ENCODE results near the gene VWA3A.
"Not testable (repeated sequence)": the region's sequence is repeated elsewhere in the genome, so short reads cannot be mapped to it uniquely, and the experiment has no call there.

Gene VWA3A

DNA sequence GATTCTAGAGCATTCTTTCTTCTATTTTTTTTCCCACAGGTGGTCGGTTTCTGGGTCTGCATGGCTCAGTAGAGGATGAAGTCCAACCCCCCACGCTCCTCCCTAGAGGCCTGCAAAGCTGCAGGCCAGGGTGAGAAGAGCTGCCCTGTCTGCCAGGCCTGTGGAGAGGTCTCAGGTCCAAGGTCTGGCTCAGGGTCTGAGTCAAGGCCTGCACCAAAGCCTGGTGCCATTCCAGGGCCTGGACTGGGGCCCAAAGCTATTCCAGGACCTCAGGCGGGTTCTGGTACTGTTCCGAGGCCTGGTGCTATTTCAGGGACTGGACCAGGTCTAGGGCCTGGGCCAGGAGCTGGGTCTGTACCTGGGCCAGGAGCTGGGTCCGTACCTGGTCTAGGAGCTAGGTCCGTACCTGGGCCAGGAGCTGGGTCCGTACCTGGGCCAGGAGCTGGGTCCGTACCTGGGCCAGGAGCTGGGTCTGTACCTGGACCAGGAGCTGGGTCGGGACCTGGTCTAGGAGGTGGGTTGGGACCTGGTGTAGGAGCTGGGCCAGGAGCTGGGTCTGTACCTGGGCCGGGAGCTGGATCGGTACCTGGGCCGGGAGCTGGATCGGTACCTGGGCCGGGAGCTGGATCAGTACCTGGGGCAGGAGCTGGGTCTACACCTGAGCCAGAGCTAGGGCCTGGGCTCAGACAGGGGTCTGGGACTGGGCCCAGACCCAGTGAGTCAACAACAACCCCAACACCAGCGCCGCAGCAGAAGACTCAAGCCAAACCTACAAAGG lies 73.4 kb downstream of the VWA3A start:
- Histone ChIP-seq H3K9ac (ENCODE audit: low read depth, low read length) (no peak overlapping the region), H3K4me1 (ENCODE audit: insufficient read depth, low read length) (peaks cover 3% of the 10 kb centered on the region; the same call in 1 of the 2 replicates), H3K9me3 (ENCODE audit: control insufficient read depth, insufficient read depth, low read length) (no peaks in the 10 kb centered on the region), H3K36me3 (ENCODE audit: insufficient read depth, low read length) (no peaks in the 10 kb centered on the region)

DNA sequence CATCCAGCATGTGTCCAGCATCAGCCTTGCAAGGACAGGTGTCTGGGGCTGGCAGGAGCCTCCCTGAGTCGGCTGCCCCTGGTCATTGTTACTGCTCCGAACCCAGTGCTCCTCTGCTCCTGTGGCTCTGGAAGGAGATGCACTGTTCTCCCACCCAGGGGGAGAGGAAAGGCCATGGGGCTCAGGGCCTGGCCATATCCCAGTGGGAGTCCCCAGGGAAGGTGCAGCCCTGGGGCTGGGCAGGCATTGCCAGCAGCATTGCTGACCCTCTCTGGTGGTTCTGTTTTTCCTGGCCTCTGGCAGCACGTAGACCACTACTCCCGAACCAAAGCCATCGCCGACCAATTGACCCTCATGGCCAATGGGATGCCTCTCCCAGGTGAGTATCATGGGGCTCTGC lies 79.6 kb downstream of the VWA3A start:
- Histone ChIP-seq H3K4me1 (ENCODE audit: insufficient read depth, low read length) (peaks cover 3% of the 10 kb centered on the region; the same call in 1 of the 2 replicates), H3K36me3 (ENCODE audit: insufficient read depth, low read length) (no peaks in the 10 kb centered on the region), H3K9ac (ENCODE audit: low read depth, low read length) (no peak overlapping the region), H3K9me3 (ENCODE audit: control insufficient read depth, insufficient read depth, low read length) (no peaks in the 10 kb centered on the region)

DNA sequence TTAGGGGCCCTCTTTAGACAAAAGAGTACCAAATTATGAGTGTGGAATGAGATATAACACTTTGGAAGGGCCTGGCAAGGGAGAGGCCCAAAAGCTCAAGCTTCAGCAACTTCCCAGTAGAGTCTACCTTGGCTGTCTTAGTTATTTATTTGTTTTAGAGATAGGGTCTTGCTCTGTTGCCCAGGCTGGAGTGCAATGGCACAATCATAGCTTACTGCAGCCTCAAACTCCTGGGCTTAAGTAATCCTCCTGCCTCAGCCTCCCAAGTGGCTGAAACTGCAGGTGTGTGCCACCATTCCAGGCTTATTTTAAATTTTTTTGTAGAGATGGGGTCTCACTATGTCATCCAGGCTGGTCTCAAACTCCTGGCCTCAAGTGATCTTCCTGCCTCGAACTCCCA lies 80.3 kb downstream of the VWA3A start:
- H3K9ac ChIP-seq (ENCODE audit: low read depth, low read length); H3K4me1 ChIP-seq (ENCODE audit: insufficient read depth, low read length); H3K9me3 ChIP-seq (ENCODE audit: control insufficient read depth, insufficient read depth, low read length); H3K36me3 ChIP-seq (ENCODE audit: insufficient read depth, low read length): not testable (repeated sequence)

GRCh38 chr16:22174642-22175041 lies 82.3 kb downstream of the VWA3A start:
- no peaks in the 10 kb centered on the region for H3K36me3 ChIP-seq (ENCODE audit: insufficient read depth, low read length)
- no peak overlapping the region for H3K9ac ChIP-seq (ENCODE audit: low read depth, low read length)
- H3K9me3 ChIP-seq (ENCODE audit: control insufficient read depth, insufficient read depth, low read length), result no peaks in the 10 kb centered on the region
- H3K4me1 ChIP-seq (ENCODE audit: insufficient read depth, low read length), result peaks cover 3% of the 10 kb centered on the region; the same call in 1 of the 2 replicates

DNA sequence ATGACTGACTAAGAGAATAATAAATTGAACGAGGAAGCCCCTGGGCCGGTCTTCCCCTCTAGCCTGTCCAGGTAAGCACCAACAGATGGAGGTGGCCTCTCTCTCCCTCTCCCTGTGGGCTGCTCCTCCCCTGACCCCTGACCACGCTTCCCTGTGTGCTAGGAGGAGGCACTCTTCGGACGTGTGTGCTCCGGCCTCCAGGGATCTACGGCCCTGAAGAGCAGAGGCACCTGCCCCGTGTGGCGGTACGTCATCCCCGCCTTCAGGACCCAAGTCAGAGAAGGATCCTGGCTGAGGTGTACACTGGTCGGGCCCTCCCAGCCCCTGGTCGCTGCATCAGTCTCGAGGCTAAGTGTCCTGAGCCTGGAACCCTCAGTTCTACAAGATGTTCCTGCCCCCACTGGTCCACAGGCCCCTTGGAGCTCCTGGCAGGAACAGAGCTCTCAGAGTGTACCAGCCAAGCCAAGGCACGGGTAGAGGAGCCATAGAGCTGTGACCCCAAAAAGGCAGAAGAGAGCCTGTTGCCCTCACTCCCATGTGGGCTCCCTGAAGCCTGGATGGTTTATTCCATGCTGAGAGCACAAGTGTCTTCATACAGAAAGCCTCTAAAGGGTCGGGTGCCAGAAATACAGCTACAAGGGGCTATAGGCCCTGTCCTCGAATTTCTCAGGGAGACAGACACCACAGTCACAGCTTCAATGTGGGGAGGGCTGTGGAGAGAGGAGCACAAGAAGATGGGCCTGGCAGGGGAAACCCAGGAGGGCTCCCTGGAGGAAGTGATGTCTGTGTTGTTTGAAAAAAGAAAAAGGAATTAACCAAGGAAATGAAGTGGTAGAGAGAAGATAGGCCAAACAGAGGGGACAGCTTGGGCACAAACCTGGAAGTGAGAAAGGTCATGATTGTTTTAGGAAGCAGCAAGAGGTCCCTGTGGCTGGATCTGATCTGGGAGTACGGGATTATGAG lies 85.9 kb downstream of the VWA3A start:
- Histone ChIP-seq H3K9me3 (ENCODE audit: control insufficient read depth, insufficient read depth, low read length) (no peaks in the 10 kb centered on the region), H3K9ac (ENCODE audit: low read depth, low read length) (no peak overlapping the region), H3K36me3 (ENCODE audit: insufficient read depth, low read length) (no peaks in the 10 kb centered on the region), H3K4me1 (ENCODE audit: insufficient read depth, low read length) (no peaks in the 10 kb centered on the region)

DNA sequence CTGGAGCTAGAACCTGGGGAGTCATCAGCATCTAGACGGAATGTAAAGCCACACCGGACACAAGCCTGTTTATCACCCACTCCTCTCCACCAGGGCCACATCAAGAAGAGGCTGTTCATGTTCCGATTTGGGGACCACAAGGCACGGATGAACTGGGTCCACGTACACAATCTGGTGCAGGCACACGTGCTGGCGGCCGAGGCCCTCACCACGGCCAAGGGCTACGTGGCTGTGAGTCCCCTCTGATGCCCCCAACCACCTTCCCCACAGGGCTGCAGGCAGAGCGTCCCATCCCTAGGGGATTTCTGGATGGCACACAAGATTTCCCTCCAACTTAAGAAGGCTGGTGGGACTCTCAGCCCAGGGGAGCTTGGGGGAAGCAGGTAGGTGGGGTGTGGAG lies 89.1 kb downstream of the VWA3A start:
- H3K9me3 ChIP-seq (ENCODE audit: control insufficient read depth, insufficient read depth, low read length), result no peaks in the 10 kb centered on the region
- H3K4me1 ChIP-seq (ENCODE audit: insufficient read depth, low read length), result no peaks in the 10 kb centered on the region
- H3K36me3 ChIP-seq (ENCODE audit: insufficient read depth, low read length), result no peaks in the 10 kb centered on the region
- H3K9ac ChIP-seq (ENCODE audit: low read depth, low read length), result no peak overlapping the region

- no peaks in the 10 kb centered on the region for H3K9me3 ChIP-seq (ENCODE audit: control insufficient read depth, insufficient read depth, low read length)
- H3K9ac ChIP-seq (ENCODE audit: low read depth, low read length), result no peak overlapping the region
- H3K4me1 ChIP-seq (ENCODE audit: insufficient read depth, low read length), result no peaks in the 10 kb centered on the region
- no peaks in the 10 kb centered on the region for H3K36me3 ChIP-seq (ENCODE audit: insufficient read depth, low read length)
Measured at GRCh38 chr16:22181843-22182242, 89.5 kb downstream of the VWA3A start.

DNA sequence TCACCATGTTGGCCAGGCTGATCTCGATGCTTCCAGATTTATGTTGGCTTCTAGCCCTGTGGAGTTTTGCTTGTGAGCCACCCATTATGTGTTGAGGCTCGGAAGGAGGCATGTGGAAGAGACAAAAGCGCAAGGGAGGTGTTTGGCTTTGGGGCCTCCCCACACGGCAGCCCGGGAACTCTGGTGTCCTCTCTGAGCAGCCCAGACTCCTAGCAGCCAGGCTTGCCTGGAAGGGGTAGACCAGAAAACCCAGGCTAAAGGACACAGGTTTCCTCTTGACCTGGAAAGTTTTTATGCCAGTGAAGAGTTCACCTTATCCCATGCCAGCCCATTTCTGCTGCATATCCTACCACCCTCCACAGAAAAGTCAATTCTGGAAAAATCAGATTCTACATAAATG lies 91.0 kb downstream of the VWA3A start:
- Histone ChIP-seq H3K36me3 (ENCODE audit: insufficient read depth, low read length) (no peaks in the 10 kb centered on the region), H3K9ac (ENCODE audit: low read depth, low read length) (no peak overlapping the region), H3K4me1 (ENCODE audit: insufficient read depth, low read length) (no peaks in the 10 kb centered on the region), H3K9me3 (ENCODE audit: control insufficient read depth, insufficient read depth, low read length) (no peaks in the 10 kb centered on the region)

GRCh38 chr16:22183901-22184614 lies 91.7 kb downstream of the VWA3A start:
- H3K36me3 ChIP-seq (ENCODE audit: insufficient read depth, low read length), result no peaks in the 10 kb centered on the region
- no peaks in the 10 kb centered on the region for H3K9me3 ChIP-seq (ENCODE audit: control insufficient read depth, insufficient read depth, low read length)
- H3K9ac ChIP-seq (ENCODE audit: low read depth, low read length), result no peak overlapping the region
- H3K4me1 ChIP-seq (ENCODE audit: insufficient read depth, low read length), result peaks cover 3% of the 10 kb centered on the region; the same call in 1 of the 2 replicates

GRCh38 chr16:22184615-22184968 lies 92.3 kb downstream of the VWA3A start:
- H3K9ac ChIP-seq (ENCODE audit: low read depth, low read length), result no peak overlapping the region
- no peaks in the 10 kb centered on the region for H3K36me3 ChIP-seq (ENCODE audit: insufficient read depth, low read length)
- peaks cover 7% of the 10 kb centered on the region; the same call in 1 of the 2 replicates for H3K4me1 ChIP-seq (ENCODE audit: insufficient read depth, low read length)
- no peaks in the 10 kb centered on the region for H3K9me3 ChIP-seq (ENCODE audit: control insufficient read depth, insufficient read depth, low read length)

GRCh38 chr16:22186517-22186916 lies 94.2 kb downstream of the VWA3A start:
- no peak overlapping the region for H3K9ac ChIP-seq (ENCODE audit: low read depth, low read length)
- peaks cover 7% of the 10 kb centered on the region; the same call in 1 of the 2 replicates for H3K4me1 ChIP-seq (ENCODE audit: insufficient read depth, low read length)
- no peaks in the 10 kb centered on the region for H3K36me3 ChIP-seq (ENCODE audit: insufficient read depth, low read length)
- H3K9me3 ChIP-seq (ENCODE audit: control insufficient read depth, insufficient read depth, low read length), result no peaks in the 10 kb centered on the region

- Histone ChIP-seq H3K9me3 (ENCODE audit: control insufficient read depth, insufficient read depth, low read length) (no peaks in the 10 kb centered on the region), H3K4me1 (ENCODE audit: insufficient read depth, low read length) (peaks cover 11% of the 10 kb centered on the region; the same call in 1 of the 2 replicates), H3K36me3 (ENCODE audit: insufficient read depth, low read length) (no peaks in the 10 kb centered on the region), H3K9ac (ENCODE audit: low read depth, low read length) (no peak overlapping the region)
Measured at GRCh38 chr16:22188267-22188594, 95.9 kb downstream of the VWA3A start.

DNA sequence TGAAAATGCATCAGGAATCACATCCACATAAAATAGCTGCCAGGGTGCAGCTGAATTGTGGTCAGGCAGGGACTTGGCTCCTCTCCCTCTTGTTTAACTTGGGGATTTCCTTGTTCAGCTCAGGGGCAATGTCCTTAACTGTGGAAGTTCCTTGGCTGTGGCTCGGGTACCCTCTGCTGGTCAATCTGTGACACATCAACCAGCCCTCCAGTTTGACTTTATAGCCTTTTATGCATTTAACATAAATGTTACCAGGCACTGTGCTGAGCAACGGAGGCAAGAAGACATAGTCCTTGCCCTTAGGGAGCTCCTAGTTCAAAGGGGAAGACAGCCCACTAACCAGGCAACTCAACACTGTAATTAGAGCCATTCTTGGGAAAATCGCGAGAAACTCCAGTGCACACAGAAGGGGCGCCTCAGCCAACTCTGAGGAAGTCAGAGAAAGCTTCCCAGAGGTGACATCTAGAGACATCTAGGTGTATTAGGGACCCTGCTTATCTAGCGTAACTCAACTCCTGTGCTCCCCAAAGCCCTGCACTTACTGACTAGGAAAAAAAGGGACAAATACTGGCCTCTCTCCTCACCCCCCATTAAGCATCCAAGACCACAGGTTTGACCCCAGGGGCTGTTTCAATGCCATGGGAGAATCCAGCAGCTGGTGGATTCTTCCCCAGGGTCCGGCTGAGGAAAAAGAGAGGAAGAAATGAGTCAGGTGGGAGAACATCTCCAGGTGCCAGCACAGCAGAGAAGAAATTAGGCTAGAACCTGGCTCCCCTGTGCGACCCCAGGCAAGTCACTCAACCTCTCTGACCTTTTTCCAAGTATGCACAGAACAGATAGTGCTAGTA lies 96.5 kb downstream of the VWA3A start:
- peaks cover 11% of the 10 kb centered on the region; the same call in 1 of the 2 replicates for H3K4me1 ChIP-seq (ENCODE audit: insufficient read depth, low read length)
- H3K9me3 ChIP-seq (ENCODE audit: control insufficient read depth, insufficient read depth, low read length), result no peaks in the 10 kb centered on the region
- H3K9ac ChIP-seq (ENCODE audit: low read depth, low read length), result peak overlapping the region; percentile 77; the same call in 1 of the 2 replicates
- no peaks in the 10 kb centered on the region for H3K36me3 ChIP-seq (ENCODE audit: insufficient read depth, low read length)

Measured in ES-I3 (cell line).